GM12878 (cell line): ENCODE results near the gene FAM13C. TPM values are rescaled to one million over a fixed set of nuclear protein-coding genes. Genes with fewer than 3 reads are reported as not detected.

Experiments
- ATAC-seq: fragments of 200-7000 bp; cut with Tn5 transposase; 3 replicates; pipeline ENCODE4 v1.9.1; 2020; ENCODE audit warnings: mild to moderate bottlenecking, moderate library complexity
- BruUV-seq: library from RNA; stranded (reverse); fragments of 400-500 nt; replicated peaks from 2 replicates; lab custom pipeline; 2021; lab: Mats Ljungman, UMichigan
- CTCF ChIA-PET: fragments of 300-600 bp; sonication (Branson Sonifier 250); formaldehyde crosslinking; extraction: SDS; loops from one replicate; lab custom pipeline; 2021; ENCODE audit warnings: inconsistent platforms; lab: Yijun Ruan, JAX
- POLR2A ChIA-PET: fragments of 350-600 bp; formaldehyde crosslinking; extraction: SDS; loops from one replicate; lab custom pipeline; 2021; ENCODE audit warnings: inconsistent platforms; lab: Charles Lee
- RAD21 ChIA-PET: fragments of 300-600 bp; sonication (Branson Sonifier 250); formaldehyde crosslinking; loops from one replicate; lab custom pipeline; 2023; ENCODE audit warnings: antibody characterized with exemption; ENCODE audit not compliant: unreplicated experiment; lab: Charles Lee
- SMC1A ChIA-PET: fragments of 300-600 bp; sonication (Branson Sonifier 250); formaldehyde crosslinking; loops from one replicate; lab custom pipeline; 2023; ENCODE audit not compliant: unreplicated experiment, uncharacterized antibody; lab: Charles Lee
- DNase-seq: peaks from one replicate; pipeline ENCODE4 v3.0.0-alpha.2; 2011; ENCODE audit warnings: low read depth, low spot score
- FAIRE-seq: peaks from 3 replicates; lab custom pipeline; 2011; peaks lifted over from hg19 to GRCh38; lab: Jason Lieb, UNC
- H2AFZ ChIP-seq: 2 replicates; pipeline ENCODE4 v1.6.0; 2011; ENCODE audit warnings: low read depth, low read length, control low read depth; ENCODE audit not compliant: control insufficient read depth
- H3K27ac ChIP-seq: 2 replicates; pipeline ENCODE4 v1.5.1; 2011; ENCODE audit warnings: control low read depth; ENCODE audit not compliant: control insufficient read depth, insufficient read depth
- H3K27me3 ChIP-seq, 2 experiments: replicated peaks in 1 of 2; 2 replicates each; pipeline versions ENCODE4 v1.6.0 to v1.6.1; 2011; ENCODE audit warnings: low read length in 1 of 2; ENCODE audit not compliant: control insufficient read depth in 2 of 2, insufficient read depth in 2 of 2
- H3K36me3 ChIP-seq, 2 experiments: 2 replicates each; pipeline ENCODE4 v1.5.1; 2011; ENCODE audit warnings: low read length in 1 of 2; ENCODE audit not compliant: control insufficient read depth in 2 of 2, insufficient read depth in 2 of 2
- H3K4me1 ChIP-seq: 2 replicates; pipeline ENCODE4 v1.6.1; 2011; ENCODE audit warnings: mild to moderate bottlenecking, low read length, moderate library complexity, mixed read lengths; ENCODE audit not compliant: control insufficient read depth, insufficient read depth
- H3K4me2 ChIP-seq: 2 replicates; pipeline ENCODE4 v1.6.0; 2011; ENCODE audit warnings: control low read depth; ENCODE audit not compliant: control insufficient read depth, insufficient read depth
- H3K4me3 ChIP-seq: fragments of 200-600 bp; sonication (generic); 2 replicates; pipeline ENCODE4 v1.5.1; 2016
- H3K79me2 ChIP-seq: 2 replicates; pipeline ENCODE4 v1.6.0; 2011; ENCODE audit warnings: low read length; ENCODE audit not compliant: control insufficient read depth, insufficient read depth
- H3K9ac ChIP-seq: 2 replicates; pipeline ENCODE4 v1.8.0; 2011; ENCODE audit warnings: low read length, control low read depth, mixed read lengths; ENCODE audit not compliant: control insufficient read depth, insufficient read depth
- H3K9me3 ChIP-seq: replicated peaks from 3 replicates; pipeline ENCODE4 v1.5.1; 2011; ENCODE audit warnings: mild to moderate bottlenecking, low read length; ENCODE audit not compliant: control insufficient read depth, insufficient read depth
- H4K20me1 ChIP-seq: 2 replicates; pipeline ENCODE4 v1.6.0; 2011; ENCODE audit not compliant: control insufficient read depth, insufficient read depth
- BACH1 ChIP-seq: fragments of 450-650 bp; IDR thresholded peaks from 2 replicates; pipeline ENCODE4 v1.6.1; 2017; ENCODE audit warnings: mild to moderate bottlenecking, borderline replicate concordance
- ETV6 ChIP-seq, 2 experiments: fragments of 450-650 bp in 1 of 2; IDR thresholded peaks in 1 of 2; conservative IDR thresholded peaks in 1 of 2; 2 replicates each; pipeline ENCODE4 v1.6.1; 2014; ENCODE audit warnings: antibody characterized with exemption in 1 of 2, borderline replicate concordance in 1 of 2, low read depth in 1 of 2, mild to moderate bottlenecking in 1 of 2, moderate library complexity in 1 of 2
- EZH2 ChIP-seq: IDR thresholded peaks from 2 replicates; pipeline ENCODE4 v1.6.1; 2012; ENCODE audit warnings: low read depth, mild to moderate bottlenecking, control low read depth, inconsistent platforms, low read length, borderline replicate concordance; ENCODE audit not compliant: control insufficient read depth
- IKZF2 ChIP-seq, 2 experiments: fragments of 450-650 bp; IDR thresholded peaks; 2 replicates each; pipeline ENCODE4 v1.6.1; 2017; ENCODE audit warnings: mild to moderate bottlenecking in 2 of 2, moderate library complexity in 2 of 2
- MTA3 ChIP-seq: IDR thresholded peaks from 2 replicates; pipeline ENCODE4 v1.6.1; 2012; ENCODE audit warnings: low read length, inconsistent platforms, borderline replicate concordance
- NRF1 ChIP-seq: conservative IDR thresholded peaks from 2 replicates; pipeline ENCODE4 v1.6.1; 2011; ENCODE audit warnings: mild to moderate bottlenecking, low read depth, low read length, improper control_type of control experiment
- POLR2A ChIP-seq: IDR thresholded peaks from 2 replicates; pipeline ENCODE4 v1.6.1; 2011; ENCODE audit warnings: low read depth, mild to moderate bottlenecking, low read length
- SIN3A ChIP-seq: IDR thresholded peaks from 2 replicates; pipeline ENCODE4 v1.6.1; 2012; ENCODE audit warnings: low read depth, low read length, improper control_type of control experiment
- SMC3 ChIP-seq: IDR thresholded peaks from 2 replicates; pipeline ENCODE4 v1.6.1; 2011; ENCODE audit warnings: low read length, improper control_type of control experiment, borderline replicate concordance
- SUZ12 ChIP-seq: fragments of 200-600 bp; sonication (generic); IDR thresholded peaks from one replicate; pipeline ENCODE4 v1.6.1; 2018; ENCODE audit warnings: antibody characterized with exemption, mild to moderate bottlenecking; ENCODE audit not compliant: unreplicated experiment
- TBL1XR1 ChIP-seq: IDR thresholded peaks from 2 replicates; pipeline ENCODE4 v1.6.1; 2012; ENCODE audit warnings: low read depth, low read length, improper control_type of control experiment
- ZNF384 ChIP-seq: IDR thresholded peaks from 2 replicates; pipeline ENCODE4 v1.6.1; 2012; ENCODE audit warnings: low read depth, mild to moderate bottlenecking, low read length, improper control_type of control experiment, borderline replicate concordance
- WGBS: methylation state at CpG from one replicate; pipeline ENCODE4 v1.1.6; 2016; ENCODE audit warnings: low lambda C conversion rate; ENCODE audit not compliant: insufficient replicate concordance, insufficient coverage; ENCODE audit errors: missing lambda C conversion rate; 5-methylcytosine and 5-hydroxymethylcytosine counted together
- in situ Hi-C: fragments of 300-500 bp; cut with MboI; formaldehyde crosslinking; loops from 9 replicates; pipeline ENCODE4 v1.14.3; 2018; ENCODE audit warnings: mixed read lengths
- intact Hi-C: fragments of 100-400 bp; cut with micrococcal nuclease; formaldehyde crosslinking; loops from one replicate; pipeline ENCODE4 v1.14.2; 2022; ENCODE audit not compliant: unreplicated experiment
- polyA plus RNA-seq, 11 experiments: library from polyadenylated mRNA; depleted of rRNA in 4 of 11; unstranded in 6 of 11; stranded (reverse) in 5 of 11; fragments of >200 nt; fragmentation: Nextera tagmentation in 4 of 11; fragmentation: Illumina TruSeq in 1 of 11; extraction: Ambion mirVana in 4 of 11; extraction: Trizol in 1 of 11; gene quantifications; 1 replicate in 1 of 11; 2 replicates in 10 of 11; pipeline versions ENCODE4 v1.2.1 to v1.2.3, GENCODE V29; 2011 to 2016; ENCODE audit warnings: inconsistent platforms in 2 of 11, missing spikeins in 2 of 11, low read depth in 1 of 11
- total RNA-seq, 4 experiments: library from RNA; depleted of rRNA in 3 of 4; stranded (reverse); fragments of >200 nt in 3 of 4; fragmentation: Illumina TruSeq in 1 of 4; extraction: Trizol in 1 of 4; gene quantifications; 2 replicates each; pipeline versions ENCODE4 v1.2.1 to v1.2.3, GENCODE V29; 2013 to 2021
- TF ChIP-seq, protein P1 (sequence below): IDR thresholded peaks from 2 replicates; pipeline ENCODE4 v1.6.1; 2011; ENCODE audit warnings: low read depth, mild to moderate bottlenecking, low read length, moderate library complexity, borderline replicate concordance; ENCODE audit errors: extremely low read depth
- TF ChIP-seq, protein P2 (sequence below): fragments of 450-650 bp; IDR thresholded peaks from 2 replicates; pipeline ENCODE4 v1.6.1; 2017; ENCODE audit warnings: mild to moderate bottlenecking

Gene FAM13C
- total and polyA plus RNA-seq, 10 of the 15 experiments (the other 5 are each of a cell fraction or from before 2014, with no cell fraction given): 0.04 to 0.31 (median 0.13) TPM; not detected in 5

DNA sequence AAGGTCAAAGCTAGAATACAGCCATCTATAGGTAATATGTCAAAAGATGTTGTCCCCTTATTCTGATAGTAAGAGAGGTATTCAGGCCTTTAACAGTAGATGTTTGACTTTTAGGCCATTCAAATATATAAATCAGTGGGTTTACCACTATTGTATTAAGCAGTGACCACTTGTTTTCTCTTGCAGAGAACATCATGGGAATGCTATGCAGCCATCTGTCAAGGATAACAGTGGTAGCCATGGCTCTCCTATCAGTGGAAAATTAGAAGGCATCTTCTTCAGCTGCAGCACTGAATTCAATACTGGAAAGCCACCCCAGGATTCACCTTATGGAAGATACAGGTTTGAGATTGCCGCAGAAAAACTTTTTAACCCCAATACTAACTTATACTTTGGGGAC is 117.5 kb downstream of the FAM13C start:
- H4K20me1 ChIP-seq: no peaks in the 10 kb centered on the region
- RAD21 ChIA-PET: no interaction called here
- H3K9me3 ChIP-seq: no peaks in the 10 kb centered on the region
- no peak overlapping the region for H3K27ac ChIP-seq
- H3K79me2 ChIP-seq: no peaks in the 10 kb centered on the region
- H3K9ac ChIP-seq: no peak overlapping the region
- H3K4me1 ChIP-seq: no peaks in the 10 kb centered on the region
- TF ChIP-seq, protein P1, sequence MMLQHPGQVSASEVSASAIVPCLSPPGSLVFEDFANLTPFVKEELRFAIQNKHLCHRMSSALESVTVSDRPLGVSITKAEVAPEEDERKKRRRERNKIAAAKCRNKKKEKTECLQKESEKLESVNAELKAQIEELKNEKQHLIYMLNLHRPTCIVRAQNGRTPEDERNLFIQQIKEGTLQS: no peak
- TF ChIP-seq SMC3 (no peak), BACH1 (no peak), EZH2 (no peak), MTA3 (no peak), POLR2A (no peak), TBL1XR1 (no peak), ETV6 (conservative IDR thresholded peaks at IDR 0.05 in 1 of 2, IDR thresholded peaks at IDR 0.05 in 1 of 2; ENCODE audit: borderline replicate concordance in 1 of 2, low read depth in 1 of 2) (no peak), NRF1 (no peak), SIN3A (no peak), SUZ12 (no peak), ZNF384 (no peak), IKZF2 (IDR thresholded peaks at IDR 0.05) (no peak)
- TF ChIP-seq, protein P2, sequence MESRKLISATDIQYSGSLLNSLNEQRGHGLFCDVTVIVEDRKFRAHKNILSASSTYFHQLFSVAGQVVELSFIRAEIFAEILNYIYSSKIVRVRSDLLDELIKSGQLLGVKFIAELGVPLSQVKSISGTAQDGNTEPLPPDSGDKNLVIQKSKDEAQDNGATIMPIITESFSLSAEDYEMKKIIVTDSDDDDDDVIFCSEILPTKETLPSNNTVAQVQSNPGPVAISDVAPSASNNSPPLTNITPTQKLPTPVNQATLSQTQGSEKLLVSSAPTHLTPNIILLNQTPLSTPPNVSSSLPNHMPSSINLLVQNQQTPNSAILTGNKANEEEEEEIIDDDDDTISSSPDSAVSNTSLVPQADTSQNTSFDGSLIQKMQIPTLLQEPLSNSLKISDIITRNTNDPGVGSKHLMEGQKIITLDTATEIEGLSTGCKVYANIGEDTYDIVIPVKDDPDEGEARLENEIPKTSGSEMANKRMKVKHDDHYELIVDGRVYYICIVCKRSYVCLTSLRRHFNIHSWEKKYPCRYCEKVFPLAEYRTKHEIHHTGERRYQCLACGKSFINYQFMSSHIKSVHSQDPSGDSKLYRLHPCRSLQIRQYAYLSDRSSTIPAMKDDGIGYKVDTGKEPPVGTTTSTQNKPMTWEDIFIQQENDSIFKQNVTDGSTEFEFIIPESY: no peak
- no peak for FAIRE-seq
- SMC1A ChIA-PET: interaction anchor here (1.6 kb wide), 1 partner anchor 378 kb away, joined by 5 read pairs; no protein-coding TSS in a partner anchor
- CTCF ChIA-PET: no interaction called here
- POLR2A ChIA-PET: no interaction called here
- no peaks in the 10 kb centered on the region for H3K27me3 ChIP-seq
- BruUV-seq: no TSS peak
- H3K4me3 ChIP-seq: no peak overlapping the region
- no peaks in the 10 kb centered on the region for H3K36me3 ChIP-seq
- H3K4me2 ChIP-seq: no peak overlapping the region
- in situ Hi-C loops: loop anchor here (5.0 kb wide), 1 partner anchor 293 kb away; no protein-coding TSS in a partner anchor
- no peak overlapping the region for H2AFZ ChIP-seq
- intact Hi-C loops: loop anchor here (5.0 to 10.0 kb wide), 2 partner anchors 220 to 337 kb away; no protein-coding TSS in a partner anchor
- 0% methylated on average over 1 of the region's 1 CpG for WGBS
- no peak for DNase-seq
- ATAC-seq: no peak
